ENCODE measurements around the gene ARL2. TPM values are rescaled to one million over a fixed set of nuclear protein-coding genes. Genes with fewer than 3 reads are reported as not detected.
"Not testable (repeated sequence)": the region's sequence is repeated elsewhere in the genome, so short reads cannot be mapped to it uniquely, and the experiment has no call there.

Gene ARL2
- 83.3 TPM for polyA plus RNA-seq
- long read RNA-seq, donor 1, transcript ARL2-201 (5 exons, 979 nt), result major isoform, 29 of 38 reads
- long read RNA-seq, donor 1, transcript ARL2-203 (1 exons, 601 nt), result minor isoform, 5 of 38 reads
- long read RNA-seq, donor 1, partial matches to known transcripts, result 0 of 38 reads
- long read RNA-seq, donor 1, other reads (novel, unspliced or antisense), result 0 of 38 reads
- long read RNA-seq, donor 2, transcript ARL2-201 (5 exons, 979 nt), result major isoform, 44 of 68 reads
- long read RNA-seq, donor 2, transcript ARL2-203 (1 exons, 601 nt), result minor isoform, 8 of 68 reads
- long read RNA-seq, donor 2, partial matches to known transcripts, result 8 of 68 reads
- long read RNA-seq, donor 2, other reads (novel, unspliced or antisense), result 0 of 68 reads
- long read RNA-seq, donor 3, result 0 reads
- long read RNA-seq, donor 4, partial matches to known transcripts, result 0 of 4 reads
- long read RNA-seq, donor 4, other reads (novel, unspliced or antisense), result 0 of 4 reads
- long read RNA-seq, donor 5, transcript ARL2-203 (1 exons, 601 nt), result minor isoform, 7 of 47 reads
- long read RNA-seq, donor 5, transcript ARL2-201 (5 exons, 979 nt), result major isoform, 38 of 47 reads
- long read RNA-seq, donor 5, partial matches to known transcripts, result 0 of 47 reads
- long read RNA-seq, donor 5, other reads (novel, unspliced or antisense), result 0 of 47 reads
- long read RNA-seq, donor 6, transcript ARL2-201 (5 exons, 979 nt), result major isoform, 47 of 55 reads
- long read RNA-seq, donor 6, partial matches to known transcripts, result 0 of 55 reads
- long read RNA-seq, donor 6, other reads (novel, unspliced or antisense), result 0 of 55 reads
- long read RNA-seq, donor 7, transcript ARL2-201 (5 exons, 979 nt), result major isoform, 21 of 27 reads
- long read RNA-seq, donor 7, partial matches to known transcripts, result 0 of 27 reads
- long read RNA-seq, donor 7, other reads (novel, unspliced or antisense), result 0 of 27 reads
- long read RNA-seq, donor 8, transcript ARL2-201 (5 exons, 979 nt), result major isoform, 84 of 114 reads
- long read RNA-seq, donor 8, transcript ARL2-203 (1 exons, 601 nt), result minor isoform, 8 of 114 reads
- long read RNA-seq, donor 8, partial matches to known transcripts, result 16 of 114 reads
- long read RNA-seq, donor 8, other reads (novel, unspliced or antisense), result 0 of 114 reads
- long read RNA-seq, donor 9, transcript ARL2-201 (5 exons, 979 nt), result major isoform, 54 of 68 reads
- long read RNA-seq, donor 9, transcript ARL2-203 (1 exons, 601 nt), result minor isoform, 6 of 68 reads
- long read RNA-seq, donor 9, partial matches to known transcripts, result 0 of 68 reads
- long read RNA-seq, donor 9, other reads (novel, unspliced or antisense), result 0 of 68 reads
- long read RNA-seq, donor 10, transcript ARL2-201 (5 exons, 979 nt), result major isoform, 68 of 79 reads
- long read RNA-seq, donor 10, transcript ARL2-203 (1 exons, 601 nt), result minor isoform, 6 of 79 reads
- long read RNA-seq, donor 10, partial matches to known transcripts, result 0 of 79 reads
- long read RNA-seq, donor 10, other reads (novel, unspliced or antisense), result 0 of 79 reads
- long read RNA-seq, donor 11, transcript ARL2-201 (5 exons, 979 nt), result major isoform, 45 of 61 reads
- long read RNA-seq, donor 11, transcript ARL2-203 (1 exons, 601 nt), result minor isoform, 6 of 61 reads
- long read RNA-seq, donor 11, partial matches to known transcripts, result 5 of 61 reads
- long read RNA-seq, donor 11, other reads (novel, unspliced or antisense), result 0 of 61 reads

GRCh38 chr11:65013888-65014725 is at the start of gene ARL2:
Gene ARL2, plus strand, starts transcription at chr11:65014160. Its CDS starts 48 bp downstream, at chr11:65014208.
- Histone ChIP-seq H3K27ac (ENCODE audit: low read length) (peak within 1 kb of the TSS; percentile 100), H3K4me3 (ENCODE audit: low read length) (peak within 1 kb of the TSS; percentile 80), H3K4me1 (ENCODE audit: control insufficient read depth, insufficient read depth, low read length) (peaks cover 8% of the 10 kb centered on the region), H3K27me3 (ENCODE audit: control insufficient read depth, insufficient read depth, low read length) (no peaks in the 10 kb centered on the region), H3K36me3 (ENCODE audit: control insufficient read depth, insufficient read depth, low read length) (peaks cover 19% of the 10 kb centered on the region), H3K9me3 (ENCODE audit: control insufficient read depth, low read depth, low read length) (no peaks in the 10 kb centered on the region)
- peak; percentile 89 to 95 for DNase-seq
- WGBS (ENCODE audit: insufficient coverage, low lambda C conversion rate), result no CpG with 5 or more reads among the region's 96 CpGs

GRCh38 chr11:64967375-64967774 is 46.6 kb upstream of the ARL2 start:
- WGBS (ENCODE audit: insufficient coverage, low lambda C conversion rate), result 97% methylated on average over 2 of the region's 3 CpGs
- peaks cover 10% of the 10 kb centered on the region for H3K4me1 ChIP-seq (ENCODE audit: control insufficient read depth, insufficient read depth, low read length)
- peaks cover 5% of the 10 kb centered on the region for H3K27me3 ChIP-seq (ENCODE audit: control insufficient read depth, insufficient read depth, low read length)
- no peak overlapping the region for H3K27ac ChIP-seq (ENCODE audit: low read length)
- peaks cover 4% of the 10 kb centered on the region for H3K9me3 ChIP-seq (ENCODE audit: control insufficient read depth, low read depth, low read length)
- H3K4me3 ChIP-seq (ENCODE audit: low read length), result no peak overlapping the region
- DNase-seq, result no peak
- no peaks in the 10 kb centered on the region for H3K36me3 ChIP-seq (ENCODE audit: control insufficient read depth, insufficient read depth, low read length)

DNA sequence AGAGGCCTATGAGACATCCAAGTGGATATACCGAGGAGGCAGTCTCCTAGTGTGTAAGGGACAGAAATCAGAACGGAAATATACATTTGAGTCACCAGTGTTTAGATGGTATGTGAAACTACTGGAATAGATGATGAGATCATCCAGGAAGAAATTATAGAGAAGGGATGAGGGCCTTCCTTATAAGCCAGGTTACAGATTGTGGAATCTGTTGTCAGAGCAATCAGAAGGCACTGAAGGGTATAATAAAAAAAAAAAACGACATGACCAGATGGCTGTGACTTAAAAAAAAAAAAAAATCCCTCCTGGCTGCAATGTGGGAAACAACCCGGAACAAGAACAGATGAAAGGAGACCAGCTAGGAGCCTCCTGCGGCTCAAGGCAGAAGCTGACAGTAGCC is 44.8 kb upstream of the ARL2 start:
- peaks cover 5% of the 10 kb centered on the region for H3K27me3 ChIP-seq (ENCODE audit: control insufficient read depth, insufficient read depth, low read length)
- WGBS (ENCODE audit: insufficient coverage, low lambda C conversion rate), result 13% methylated on average over 1 of the region's 5 CpGs
- H3K27ac ChIP-seq (ENCODE audit: low read length), result peak overlapping the region; percentile 60
- H3K4me3 ChIP-seq (ENCODE audit: low read length), result no peak overlapping the region
- peaks cover 4% of the 10 kb centered on the region for H3K9me3 ChIP-seq (ENCODE audit: control insufficient read depth, low read depth, low read length)
- H3K36me3 ChIP-seq (ENCODE audit: control insufficient read depth, insufficient read depth, low read length), result no peaks in the 10 kb centered on the region
- DNase-seq, result peak; percentile 36 to 73
- peaks cover 10% of the 10 kb centered on the region for H3K4me1 ChIP-seq (ENCODE audit: control insufficient read depth, insufficient read depth, low read length)

DNA sequence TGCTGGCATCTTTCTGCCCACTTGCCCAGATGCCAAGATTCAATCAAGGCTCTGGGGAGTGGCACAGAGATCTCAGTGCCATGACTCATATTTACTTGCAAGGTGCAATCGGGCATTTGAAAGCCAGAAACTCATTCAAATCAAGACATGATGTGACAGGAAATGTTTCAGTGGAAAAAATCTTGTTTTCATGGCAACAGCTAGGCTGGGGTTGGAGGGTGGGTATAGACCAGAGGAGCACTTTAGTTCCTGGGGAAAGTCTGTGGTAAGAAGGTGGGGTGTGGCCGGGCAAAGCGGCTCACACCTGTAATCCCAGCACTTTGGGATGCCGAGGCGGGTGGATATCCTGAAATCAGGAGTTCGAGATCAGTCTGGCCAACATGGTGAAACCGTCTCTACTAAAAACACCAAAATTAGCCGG is 43.2 kb upstream of the ARL2 start:
- no peak overlapping the region for H3K27ac ChIP-seq (ENCODE audit: low read length)
- peaks cover 10% of the 10 kb centered on the region for H3K4me1 ChIP-seq (ENCODE audit: control insufficient read depth, insufficient read depth, low read length)
- no peak for DNase-seq
- peaks cover 5% of the 10 kb centered on the region for H3K27me3 ChIP-seq (ENCODE audit: control insufficient read depth, insufficient read depth, low read length)
- no peak overlapping the region for H3K4me3 ChIP-seq (ENCODE audit: low read length)
- no peaks in the 10 kb centered on the region for H3K36me3 ChIP-seq (ENCODE audit: control insufficient read depth, insufficient read depth, low read length)
- no CpG with 5 or more reads among the region's 8 CpGs for WGBS (ENCODE audit: insufficient coverage, low lambda C conversion rate)
- H3K9me3 ChIP-seq (ENCODE audit: control insufficient read depth, low read depth, low read length), result peaks cover 4% of the 10 kb centered on the region

DNA sequence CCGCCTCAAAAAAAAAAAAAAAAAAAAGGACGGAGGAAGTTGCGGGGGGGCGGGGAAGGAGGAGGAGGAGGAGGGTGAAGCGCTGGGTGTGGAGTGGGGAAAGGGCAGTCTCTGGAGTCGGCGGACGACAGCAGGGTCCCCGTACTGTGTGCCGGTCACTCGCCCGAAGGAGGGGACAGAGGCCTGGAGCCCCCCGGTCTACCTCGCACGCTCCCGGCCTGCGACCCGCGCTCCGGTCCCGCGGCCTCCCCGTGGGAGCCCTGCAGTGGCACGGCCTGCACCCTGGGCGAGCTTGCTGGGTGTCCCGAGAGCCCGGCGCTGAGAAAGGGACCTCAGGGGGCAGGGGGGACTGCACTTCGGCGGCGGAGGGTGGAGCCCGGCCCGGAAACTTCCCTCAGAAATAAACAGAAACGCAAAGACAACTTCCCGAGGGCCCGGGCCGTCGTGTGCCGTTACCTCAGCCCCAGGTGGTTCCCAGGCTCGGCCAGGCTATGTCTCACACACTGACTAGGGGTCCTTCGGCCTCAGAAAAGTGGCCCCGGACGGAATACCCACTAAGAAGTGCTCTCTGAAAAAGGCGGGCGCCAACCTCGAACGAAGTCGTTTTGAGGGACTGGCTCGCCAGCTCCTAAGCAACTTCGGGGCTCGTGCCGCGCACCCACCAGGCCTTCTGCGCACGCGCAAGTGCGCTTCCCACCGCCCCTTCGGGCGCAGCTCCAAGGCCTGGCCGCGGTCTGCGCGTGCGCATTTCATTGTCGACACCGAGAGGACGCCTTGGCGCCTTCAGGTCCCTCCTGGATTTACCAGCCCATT is 42.3 kb upstream of the ARL2 start, which contains the start of gene MAJIN:
MAJIN (minus strand) TSS at position 688 of the 813 bp plus-strand sequence. CDS start 12,703 bp downstream, outside the sequence.
- no peaks in the 10 kb centered on the region for H3K36me3 ChIP-seq (ENCODE audit: control insufficient read depth, insufficient read depth, low read length)
- H3K27me3 ChIP-seq (ENCODE audit: control insufficient read depth, insufficient read depth, low read length), result peaks cover 5% of the 10 kb centered on the region
- DNase-seq, result peak; percentile 84 to 88
- WGBS (ENCODE audit: insufficient coverage, low lambda C conversion rate), result no CpG with 5 or more reads among the region's 69 CpGs
- peaks cover 4% of the 10 kb centered on the region for H3K9me3 ChIP-seq (ENCODE audit: control insufficient read depth, low read depth, low read length)
- peak within 1 kb of the TSS; percentile 36 for H3K4me3 ChIP-seq (ENCODE audit: low read length)
- peaks cover 10% of the 10 kb centered on the region for H3K4me1 ChIP-seq (ENCODE audit: control insufficient read depth, insufficient read depth, low read length)
- no peak within 1 kb of the TSS for H3K27ac ChIP-seq (ENCODE audit: low read length)

DNA sequence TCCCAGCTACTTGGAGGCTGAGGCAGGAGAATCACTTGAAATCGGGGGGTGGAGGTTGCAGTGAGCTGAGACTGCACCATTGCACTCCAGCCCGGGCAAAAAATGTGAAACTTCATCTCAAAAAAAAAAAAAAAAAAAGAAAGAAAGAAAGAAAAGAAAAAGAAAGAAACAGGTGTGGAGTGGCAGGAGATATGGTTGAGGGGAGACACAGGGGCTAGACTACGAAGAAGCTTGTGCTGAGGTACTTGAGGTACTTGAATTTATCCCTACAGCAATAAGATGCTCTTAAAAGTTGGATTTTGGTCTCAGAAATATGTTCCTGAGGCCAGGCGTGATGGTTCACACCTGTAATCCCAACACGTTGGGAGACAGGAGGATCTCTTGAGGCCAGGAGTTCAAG is 39.8 kb upstream of the ARL2 start:
- Histone ChIP-seq H3K36me3 (ENCODE audit: control insufficient read depth, insufficient read depth, low read length) (no peaks in the 10 kb centered on the region), H3K27ac (ENCODE audit: low read length) (no peak overlapping the region), H3K4me1 (ENCODE audit: control insufficient read depth, insufficient read depth, low read length) (peaks cover 10% of the 10 kb centered on the region), H3K4me3 (ENCODE audit: low read length) (no peak overlapping the region), H3K9me3 (ENCODE audit: control insufficient read depth, low read depth, low read length) (peaks cover 4% of the 10 kb centered on the region), H3K27me3 (ENCODE audit: control insufficient read depth, insufficient read depth, low read length) (peaks cover 5% of the 10 kb centered on the region)
- no CpG with 5 or more reads among the region's 5 CpGs for WGBS (ENCODE audit: insufficient coverage, low lambda C conversion rate)
- DNase-seq, result no peak

DNA sequence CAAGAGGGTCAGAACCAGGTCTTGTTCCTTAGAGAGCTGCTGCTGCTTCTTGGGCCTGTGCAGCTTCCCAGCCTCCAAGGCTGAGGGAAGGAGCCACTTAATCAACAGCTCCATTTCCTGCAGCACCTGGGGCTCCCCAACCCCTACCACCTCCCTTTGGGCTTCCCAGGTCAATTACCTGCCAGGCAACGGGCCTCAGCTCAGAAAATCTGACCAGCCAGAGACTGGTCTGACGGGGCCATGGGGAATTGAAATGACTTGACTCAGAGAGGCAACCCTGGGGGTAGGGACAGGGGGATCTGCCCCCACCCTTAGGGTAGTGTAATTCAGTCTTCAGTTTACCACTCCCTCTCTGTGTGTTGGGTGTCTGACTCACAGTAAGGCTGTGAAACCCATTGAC is 37.3 kb upstream of the ARL2 start:
- Histone ChIP-seq H3K27ac (ENCODE audit: low read length) (no peak overlapping the region), H3K9me3 (ENCODE audit: control insufficient read depth, low read depth, low read length) (peaks cover under 1% of the 10 kb centered on the region), H3K4me3 (ENCODE audit: low read length) (no peak overlapping the region), H3K27me3 (ENCODE audit: control insufficient read depth, insufficient read depth, low read length) (peaks cover 1% of the 10 kb centered on the region), H3K36me3 (ENCODE audit: control insufficient read depth, insufficient read depth, low read length) (no peaks in the 10 kb centered on the region), H3K4me1 (ENCODE audit: control insufficient read depth, insufficient read depth, low read length) (peaks cover 6% of the 10 kb centered on the region)
- no peak for DNase-seq
- WGBS (ENCODE audit: insufficient coverage, low lambda C conversion rate), result no CpG with 5 or more reads among the region's 2 CpGs

DNA sequence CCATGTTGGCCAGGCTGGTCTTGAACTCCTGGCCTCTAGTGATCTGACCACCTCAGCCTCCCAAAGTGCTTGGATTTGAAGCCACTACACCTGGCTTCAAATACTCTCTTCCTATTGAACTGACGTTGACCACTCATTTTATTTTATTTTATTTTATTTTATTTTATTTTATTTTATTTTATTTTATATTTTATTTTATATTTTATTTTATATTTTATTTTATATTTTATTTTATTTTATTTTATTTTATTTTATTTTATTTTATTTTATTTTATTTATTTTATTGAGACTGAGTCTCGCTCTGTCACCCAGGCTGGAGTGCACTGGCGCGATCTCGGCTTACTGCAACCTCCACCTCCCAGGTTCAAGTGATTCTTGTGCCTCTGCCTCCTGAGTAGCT is 30.6 kb upstream of the ARL2 start:
- H3K4me1 ChIP-seq (ENCODE audit: control insufficient read depth, insufficient read depth, low read length); DNase-seq; H3K9me3 ChIP-seq (ENCODE audit: control insufficient read depth, low read depth, low read length); H3K27ac ChIP-seq (ENCODE audit: low read length); H3K4me3 ChIP-seq (ENCODE audit: low read length); H3K27me3 ChIP-seq (ENCODE audit: control insufficient read depth, insufficient read depth, low read length); H3K36me3 ChIP-seq (ENCODE audit: control insufficient read depth, insufficient read depth, low read length): not testable (repeated sequence)
- WGBS (ENCODE audit: insufficient coverage, low lambda C conversion rate), result 90% methylated on average over 2 of the region's 5 CpGs
